Measurements from ENCODE around the gene SMTNL1.

Gene SMTNL1

GRCh38 chr11:57536947-57537619 lies at the start of gene SMTNL1:
TSS of gene SMTNL1 (plus strand) at chr11:57537595. CDS start at chr11:57542643, 5,048 bp downstream.
- H3K4me3 ChIP-seq (ENCODE audit: low read depth, low read length): no peak within 1 kb of the TSS
- DNase-seq (ENCODE audit: low read depth): no peak
- no peak for TF ChIP-seq CTCF (IDR thresholded peaks at IDR 0.05; ENCODE audit: control insufficient read depth, extremely low read depth, insufficient read depth)

- DNase-seq (ENCODE audit: low read depth): no peak
- no peak for TF ChIP-seq CTCF (IDR thresholded peaks at IDR 0.05; ENCODE audit: control insufficient read depth, extremely low read depth, insufficient read depth)
- no peak overlapping the region for H3K4me3 ChIP-seq (ENCODE audit: low read depth, low read length)
Observed at GRCh38 chr11:57487920-57488659, 49.3 kb upstream of the SMTNL1 start.

GRCh38 chr11:57490456-57491248 lies 46.7 kb upstream of the SMTNL1 start:
- no peak overlapping the region for H3K4me3 ChIP-seq (ENCODE audit: low read depth, low read length)
- TF ChIP-seq CTCF (IDR thresholded peaks at IDR 0.05; ENCODE audit: control insufficient read depth, extremely low read depth, insufficient read depth): no peak
- DNase-seq (ENCODE audit: low read depth): no peak

- peak; percentile 47 for TF ChIP-seq CTCF (IDR thresholded peaks at IDR 0.05; ENCODE audit: control insufficient read depth, extremely low read depth, insufficient read depth)
- DNase-seq (ENCODE audit: low read depth): no peak
- H3K4me3 ChIP-seq (ENCODE audit: low read depth, low read length): no peak overlapping the region
Observed at GRCh38 chr11:57491371-57492061, 45.9 kb upstream of the SMTNL1 start.

GRCh38 chr11:57493507-57494503 lies 43.6 kb upstream of the SMTNL1 start:
- TF ChIP-seq CTCF (IDR thresholded peaks at IDR 0.05; ENCODE audit: control insufficient read depth, extremely low read depth, insufficient read depth): peak; percentile 87
- peak; percentile 61 for DNase-seq (ENCODE audit: low read depth)

More at GRCh38 chr11:57493507-57494503, 43.6 kb upstream of the SMTNL1 start:
- H3K4me3 ChIP-seq (ENCODE audit: low read depth, low read length): no peak overlapping the region

Data from LNCaP clone FGC (cell line).